Bronchial epithelial cell (primary cell): Measurements from ENCODE around the gene ARHGAP6. TPM values are rescaled to one million over a fixed set of nuclear protein-coding genes. Genes with fewer than 3 reads are reported as not detected.

Experiments used
- DNase-seq: peaks from one replicate; pipeline ENCODE4 v3.0.0-alpha.2; 2010; ENCODE audit warnings: low read depth
- FAIRE-seq: peaks from 2 replicates; lab custom pipeline; 2011; peaks lifted over from hg19 to GRCh38; lab: Jason Lieb, UNC
- H3K27me3 ChIP-seq: 2 replicates; pipeline ENCODE4 v1.5.1; 2011; ENCODE audit warnings: low read length; ENCODE audit not compliant: control insufficient read depth, insufficient read depth
- H3K36me3 ChIP-seq: 2 replicates; pipeline ENCODE4 v1.5.1; 2011; ENCODE audit warnings: low read length; ENCODE audit not compliant: control insufficient read depth, insufficient read depth
- H3K4me3 ChIP-seq: 2 replicates; pipeline ENCODE4 v1.5.1; 2011; ENCODE audit warnings: mild to moderate bottlenecking, low read depth, low read length, control low read depth
- CTCF ChIP-seq: IDR thresholded peaks from 2 replicates; pipeline ENCODE4 v1.5.1; 2011; ENCODE audit warnings: mild to moderate bottlenecking, moderate library complexity, low read length, control low read depth, inconsistent platforms; ENCODE audit not compliant: insufficient read depth, severe bottlenecking
- total RNA-seq: library from RNA; depleted of rRNA; stranded (reverse); fragments of >200 nt; gene quantifications from 2 replicates; pipeline ENCODE4 v1.2.1, GENCODE V29; 2014

Gene ARHGAP6
- total RNA-seq, 1 donor from 2014 or later: under 0.01 TPM

- TF ChIP-seq CTCF: no peak
- FAIRE-seq (no peak), DNase-seq (peak; percentile 34)
- Histone ChIP-seq H3K27me3 (no peaks in the 10 kb centered on the region), H3K36me3 (no peaks in the 10 kb centered on the region), H3K4me3 (no peak overlapping the region)
Measured at GRCh38 chrX:11555759-11556158, 110.0 kb downstream of the ARHGAP6 start.

GRCh38 chrX:11553594-11553993, 112.1 kb downstream of the ARHGAP6 start:
- TF ChIP-seq CTCF: no peak
- DNase-seq (no peak), FAIRE-seq (no peak)
- Histone ChIP-seq H3K36me3 (no peaks in the 10 kb centered on the region), H3K27me3 (no peaks in the 10 kb centered on the region), H3K4me3 (no peak overlapping the region)

- no peaks in the 10 kb centered on the region for H3K27me3 ChIP-seq
- no peak for TF ChIP-seq CTCF
- no peak for FAIRE-seq
- DNase-seq: no peak
- H3K4me3 ChIP-seq: no peak overlapping the region
- H3K36me3 ChIP-seq: no peaks in the 10 kb centered on the region
Measured at GRCh38 chrX:11551151-11551550, 114.6 kb downstream of the ARHGAP6 start.

GRCh38 chrX:11546917-11547316, 118.8 kb downstream of the ARHGAP6 start:
- DNase-seq (no peak), FAIRE-seq (no peak)
- Histone ChIP-seq H3K27me3 (no peaks in the 10 kb centered on the region), H3K4me3 (no peak overlapping the region), H3K36me3 (no peaks in the 10 kb centered on the region)
- TF ChIP-seq CTCF: no peak

- no peak for DNase-seq
- H3K4me3 ChIP-seq: no peak overlapping the region
- FAIRE-seq: no peak
- no peaks in the 10 kb centered on the region for H3K36me3 ChIP-seq
- no peaks in the 10 kb centered on the region for H3K27me3 ChIP-seq
- no peak for TF ChIP-seq CTCF
Measured at GRCh38 chrX:11543249-11543648, 122.5 kb downstream of the ARHGAP6 start.

GRCh38 chrX:11541510-11541909, 124.2 kb downstream of the ARHGAP6 start:
- FAIRE-seq (no peak), DNase-seq (no peak)
- no peak overlapping the region for H3K4me3 ChIP-seq
- no peak for TF ChIP-seq CTCF
- no peaks in the 10 kb centered on the region for H3K36me3 ChIP-seq
- no peaks in the 10 kb centered on the region for H3K27me3 ChIP-seq
